Measurements from ENCODE around the gene CA14. TPM values are rescaled to one million over a fixed set of nuclear protein-coding genes. Genes with fewer than 3 reads are reported as not detected.
"Not testable (repeated sequence)": the region's sequence is repeated elsewhere in the genome, so short reads cannot be mapped to it uniquely, and the experiment has no call there.

CA14 gene
- total RNA-seq, 1 donor from 2014 or later = 31.9 TPM

GRCh38 chr1:150213170-150214098, 44.1 kb upstream of the CA14 start:
- no peaks in the 10 kb centered on the region for H3K27me3 Mint-ChIP-seq (ENCODE audit: low read depth)
- TF ChIP-seq CTCF (conservative IDR thresholded peaks at IDR 0.05) = peak; percentile 47
- peak overlapping the region; percentile 77 for H3K27ac Mint-ChIP-seq (ENCODE audit: unreplicated experiment)
- peak; percentile 81 for DNase-seq (ENCODE audit: low read depth, low spot score)
- no peaks in the 10 kb centered on the region for H3K36me3 Mint-ChIP-seq (ENCODE audit: low read depth)
- H3K9me3 Mint-ChIP-seq = no peaks in the 10 kb centered on the region
- H3K4me1 Mint-ChIP-seq = peaks cover 17% of the 10 kb centered on the region
- H3K4me3 Mint-ChIP-seq = peak overlapping the region; percentile 86

DNA sequence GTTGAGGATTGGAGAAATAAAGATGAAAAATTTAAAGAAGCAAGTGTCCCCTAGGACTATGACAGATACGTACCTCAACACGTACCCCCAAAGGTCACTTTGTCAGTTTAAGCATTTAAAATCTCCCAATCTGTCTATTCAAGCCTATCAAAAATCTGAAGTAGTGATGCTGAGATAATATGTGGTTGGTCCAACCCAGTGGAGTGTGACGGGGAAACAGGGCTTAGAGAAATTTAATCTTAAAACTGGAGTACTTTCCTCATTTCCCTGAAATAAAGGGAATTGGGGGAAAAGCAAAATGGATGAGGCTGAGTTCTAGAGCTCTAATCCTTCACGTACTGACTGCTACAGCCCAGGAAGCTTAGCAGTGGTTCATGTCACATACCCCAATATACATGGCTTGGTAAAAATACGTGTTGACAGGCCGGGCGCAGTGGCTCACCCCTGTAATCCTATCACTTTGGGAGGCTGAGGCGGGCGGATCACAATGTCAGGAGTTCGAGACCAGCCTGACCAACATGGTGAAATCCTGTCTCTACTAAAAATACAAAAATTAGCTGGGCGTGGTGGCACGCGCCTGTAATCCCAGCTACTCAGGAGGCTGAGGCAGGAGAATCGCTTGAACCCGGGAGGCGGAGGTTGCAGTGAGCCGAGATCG, 43.3 kb upstream of the CA14 start:
- DNase-seq (ENCODE audit: low read depth, low spot score); H3K36me3 Mint-ChIP-seq (ENCODE audit: low read depth); H3K9me3 Mint-ChIP-seq; H3K27ac Mint-ChIP-seq (ENCODE audit: unreplicated experiment); H3K27me3 Mint-ChIP-seq (ENCODE audit: low read depth): not testable (repeated sequence)
- Mint-ChIP-seq H3K4me3 (peak overlapping the region; percentile 86), H3K4me1 (peaks cover 17% of the 10 kb centered on the region)

DNA sequence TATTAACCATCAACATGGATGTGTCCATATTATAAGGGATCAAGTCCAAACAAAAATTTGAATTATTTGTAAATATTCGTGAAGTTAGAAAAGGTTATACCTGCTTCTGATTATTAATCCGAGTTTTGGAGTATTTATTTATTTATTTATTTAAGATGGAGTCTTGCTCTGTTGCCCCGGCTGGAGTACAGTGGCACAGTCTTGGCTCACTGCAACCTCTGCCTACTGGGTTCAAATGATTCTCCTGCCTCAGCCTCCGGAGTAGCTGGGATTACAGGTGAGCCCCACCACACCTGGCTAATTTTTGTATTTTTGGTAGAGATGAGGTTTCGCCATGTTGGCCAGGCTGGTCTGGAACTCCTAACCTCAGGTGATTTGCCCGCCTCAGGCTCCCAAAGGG, 41.7 kb upstream of the CA14 start:
- H3K4me3 Mint-ChIP-seq; H3K27ac Mint-ChIP-seq (ENCODE audit: unreplicated experiment); H3K9me3 Mint-ChIP-seq; H3K27me3 Mint-ChIP-seq (ENCODE audit: low read depth); DNase-seq (ENCODE audit: low read depth, low spot score); H3K36me3 Mint-ChIP-seq (ENCODE audit: low read depth): not testable (repeated sequence)
- H3K4me1 Mint-ChIP-seq = peaks cover 17% of the 10 kb centered on the region

GRCh38 chr1:150221552-150221951, 36.0 kb upstream of the CA14 start:
- no peak overlapping the region for H3K27ac Mint-ChIP-seq (ENCODE audit: unreplicated experiment)
- H3K4me1 Mint-ChIP-seq = no peaks in the 10 kb centered on the region
- no peaks in the 10 kb centered on the region for H3K9me3 Mint-ChIP-seq
- peaks cover 15% of the 10 kb centered on the region for H3K36me3 Mint-ChIP-seq (ENCODE audit: low read depth)
- H3K4me3 Mint-ChIP-seq = no peak overlapping the region
- peak; percentile 65 for TF ChIP-seq CTCF (conservative IDR thresholded peaks at IDR 0.05)
- no peaks in the 10 kb centered on the region for H3K27me3 Mint-ChIP-seq (ENCODE audit: low read depth)
- no peak for DNase-seq (ENCODE audit: low read depth, low spot score)

DNA sequence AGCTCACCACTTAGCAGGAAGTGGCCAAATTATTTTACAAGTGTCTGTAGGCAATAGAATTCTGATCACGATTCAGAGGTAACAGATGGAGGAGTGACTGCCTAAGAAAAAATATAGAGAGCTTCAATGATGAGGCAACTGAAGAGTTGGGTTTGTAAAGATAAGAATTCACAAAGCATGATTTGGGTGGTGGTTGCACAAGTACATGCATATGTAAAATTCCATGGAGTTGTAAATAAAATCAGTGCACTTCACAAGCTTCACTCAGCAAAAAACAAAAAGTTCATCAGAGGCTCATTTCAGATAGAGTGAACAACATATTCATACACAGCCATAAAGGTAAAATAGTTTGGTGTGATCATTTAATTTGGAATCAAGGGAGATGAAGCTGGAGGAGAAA, 32.6 kb upstream of the CA14 start:
- Mint-ChIP-seq H3K27ac (ENCODE audit: unreplicated experiment) (no peak overlapping the region), H3K4me3 (no peak overlapping the region), H3K27me3 (ENCODE audit: low read depth) (no peaks in the 10 kb centered on the region), H3K36me3 (ENCODE audit: low read depth) (peaks cover 28% of the 10 kb centered on the region), H3K4me1 (no peaks in the 10 kb centered on the region), H3K9me3 (no peaks in the 10 kb centered on the region)
- no peak for TF ChIP-seq CTCF (conservative IDR thresholded peaks at IDR 0.05)
- DNase-seq (ENCODE audit: low read depth, low spot score) = no peak

DNA sequence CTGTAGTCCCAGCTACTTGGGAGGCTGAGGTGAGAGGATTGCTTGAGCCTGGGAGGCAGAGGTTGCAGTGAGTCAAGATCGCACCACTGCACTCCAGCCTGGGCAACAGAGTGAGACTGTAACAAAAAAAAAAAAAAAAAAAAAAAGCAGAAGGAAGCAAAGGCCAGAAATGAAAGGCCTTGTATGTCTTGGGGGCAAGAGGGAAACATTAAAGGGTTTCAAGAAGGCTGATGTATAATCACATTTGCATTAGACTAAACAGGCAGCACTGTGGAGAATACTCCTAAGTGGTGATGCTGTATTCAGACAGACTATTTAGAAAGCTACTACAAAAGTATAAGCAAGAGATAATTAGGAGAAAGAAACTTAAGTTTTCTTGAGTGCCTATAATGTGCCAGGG, 32.0 kb upstream of the CA14 start:
- no peak for DNase-seq (ENCODE audit: low read depth, low spot score)
- Mint-ChIP-seq H3K27me3 (ENCODE audit: low read depth) (no peaks in the 10 kb centered on the region), H3K27ac (ENCODE audit: unreplicated experiment) (no peak overlapping the region), H3K9me3 (no peaks in the 10 kb centered on the region), H3K4me3 (no peak overlapping the region), H3K36me3 (ENCODE audit: low read depth) (peaks cover 28% of the 10 kb centered on the region), H3K4me1 (no peaks in the 10 kb centered on the region)
- no peak for TF ChIP-seq CTCF (conservative IDR thresholded peaks at IDR 0.05)

Measured in neural crest cell (in vitro differentiated cells).